GM18873 (cell line): ENCODE results near the gene BPIFA2.
"Not testable (repeated sequence)": the region's sequence is repeated elsewhere in the genome, so short reads cannot be mapped to it uniquely, and the experiment has no call there.

Source experiments
- ATAC-seq: cut with Tn5 transposase; IDR thresholded peaks from one replicate; pipeline ENCODE4 v1.9.1; 2021; ENCODE audit warnings: mild to moderate bottlenecking, moderate library complexity, moderate number of reproducible peaks; ENCODE audit not compliant: unreplicated experiment, low FRiP score

The BPIFA2 gene

GRCh38 chr20:33167859-33168258 is at the start of gene BPIFA2:
Gene BPIFA2 (plus strand): TSS chr20:33168159. CDS start chr20:33169146, 987 bp downstream.
- no peak for ATAC-seq

GRCh38 chr20:33119725-33120720 is 47.9 kb upstream of the BPIFA2 start:
- no peak for ATAC-seq

GRCh38 chr20:33120934-33121333 is 47.0 kb upstream of the BPIFA2 start:
- no peak for ATAC-seq

GRCh38 chr20:33122297-33122696 is 45.7 kb upstream of the BPIFA2 start:
- not testable (repeated sequence) for ATAC-seq

GRCh38 chr20:33124261-33124660 is 43.7 kb upstream of the BPIFA2 start:
- no peak for ATAC-seq

GRCh38 chr20:33124994-33125393 is 43.0 kb upstream of the BPIFA2 start:
- ATAC-seq = no peak

GRCh38 chr20:33125983-33126382 is 42.0 kb upstream of the BPIFA2 start:
- ATAC-seq = no peak

GRCh38 chr20:33127422-33128097 is 40.4 kb upstream of the BPIFA2 start:
- no peak for ATAC-seq

- no peak for ATAC-seq
Observed at GRCh38 chr20:33130568-33131061, 37.3 kb upstream of the BPIFA2 start.

- ATAC-seq = no peak
Observed at GRCh38 chr20:33131949-33132473, 35.9 kb upstream of the BPIFA2 start.

- no peak for ATAC-seq
Observed at GRCh38 chr20:33132513-33133372, 35.2 kb upstream of the BPIFA2 start.

- no peak for ATAC-seq
Observed at GRCh38 chr20:33133373-33133941, 34.5 kb upstream of the BPIFA2 start.

- no peak for ATAC-seq
Observed at GRCh38 chr20:33137195-33137594, 30.8 kb upstream of the BPIFA2 start.

GRCh38 chr20:33139467-33139866 is 28.5 kb upstream of the BPIFA2 start:
- no peak for ATAC-seq

GRCh38 chr20:33145521-33145920 is 22.4 kb upstream of the BPIFA2 start:
- ATAC-seq = no peak

GRCh38 chr20:33147299-33147698 is 20.7 kb upstream of the BPIFA2 start:
- no peak for ATAC-seq

- no peak for ATAC-seq
Observed at GRCh38 chr20:33148040-33148439, 19.9 kb upstream of the BPIFA2 start.

GRCh38 chr20:33154252-33154651 is 13.7 kb upstream of the BPIFA2 start:
- no peak for ATAC-seq

GRCh38 chr20:33158637-33159385 is 9.1 kb upstream of the BPIFA2 start:
- no peak for ATAC-seq
